HG02759 (cell line): ENCODE results near the gene PXK.
"Not testable (repeated sequence)": the region's sequence is repeated elsewhere in the genome, so short reads cannot be mapped to it uniquely, and the experiment has no call there.

Experiments
- ATAC-seq: cut with Tn5 transposase; IDR thresholded peaks from one replicate; pipeline ENCODE4 v1.9.1; 2021; ENCODE audit warnings: mild to moderate bottlenecking, moderate library complexity; ENCODE audit not compliant: unreplicated experiment

PXK gene

DNA sequence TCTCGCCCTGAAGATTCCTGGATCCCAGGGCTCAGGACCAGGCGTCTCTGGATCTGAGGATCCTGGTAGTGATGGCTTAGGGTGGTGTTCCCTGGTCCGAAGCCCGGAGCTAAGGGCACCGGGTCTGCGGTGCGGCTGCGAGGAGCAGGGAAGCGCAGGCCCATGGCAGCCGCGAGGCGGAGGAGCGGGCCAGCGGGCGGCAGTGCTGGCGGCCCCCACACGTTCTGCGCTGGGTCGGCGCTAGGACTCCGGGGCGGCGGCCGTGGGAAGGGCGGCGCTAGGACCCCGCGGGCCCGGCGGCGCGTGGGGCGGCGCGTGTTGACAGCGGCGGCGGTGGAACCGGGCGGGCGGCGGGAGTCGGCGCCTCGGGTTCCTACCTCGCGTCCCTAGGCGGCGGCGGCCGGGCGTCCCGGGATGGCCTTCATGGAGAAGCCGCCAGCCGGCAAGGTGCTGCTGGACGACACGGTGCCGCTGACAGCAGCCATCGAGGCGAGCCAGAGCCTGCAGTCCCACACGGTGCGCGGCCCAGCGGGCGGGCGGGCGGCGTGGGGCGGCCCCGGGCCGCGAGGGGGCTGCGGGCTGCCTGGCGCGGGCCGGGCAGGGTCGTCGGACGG is at the start of gene PXK:
PXK (plus strand) TSS at position 318 of the 614 bp plus-strand sequence; CDS start at position 415, 97 bp downstream.
- peak; percentile 94 for ATAC-seq

DNA sequence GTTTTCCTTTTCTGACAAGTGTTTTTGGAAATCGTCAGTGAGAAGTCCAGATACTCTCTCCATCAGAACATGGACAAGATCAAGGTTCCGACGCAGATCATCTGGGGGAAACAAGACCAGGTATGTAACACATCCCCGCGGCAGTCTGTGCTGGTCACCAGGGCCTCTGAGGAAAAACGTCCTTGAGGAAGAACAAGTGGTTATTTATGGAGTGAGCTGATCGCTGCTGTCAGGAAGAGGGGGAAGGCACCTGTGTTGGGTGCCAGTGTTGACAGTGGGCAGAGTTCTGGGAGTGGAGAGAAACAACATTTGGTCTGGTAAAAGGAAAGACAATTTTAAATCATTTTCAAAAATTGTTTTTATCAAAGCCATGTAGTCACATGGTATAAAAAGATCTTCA is 47.4 kb upstream of the PXK start:
- ATAC-seq, result no peak

DNA sequence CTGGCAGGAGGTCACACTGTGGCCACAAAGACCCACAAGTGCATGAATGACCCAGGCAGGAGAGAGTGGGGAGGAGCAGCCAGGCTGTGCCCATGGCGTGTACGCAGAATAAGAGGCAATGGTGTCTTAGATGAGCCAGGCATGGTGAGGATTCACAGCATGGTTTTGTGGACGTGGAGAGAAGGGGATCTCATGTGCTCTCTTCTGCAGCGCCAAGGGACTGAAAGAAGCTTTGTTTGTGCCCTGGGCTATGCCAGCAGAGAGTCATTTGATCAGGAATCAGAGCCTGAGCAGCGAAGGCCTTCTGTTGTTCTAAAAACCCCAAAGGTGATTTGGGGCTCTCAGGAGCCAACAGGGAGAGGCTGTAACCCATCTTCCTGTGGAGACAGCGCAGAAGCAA is 45.3 kb upstream of the PXK start:
- no peak for ATAC-seq

DNA sequence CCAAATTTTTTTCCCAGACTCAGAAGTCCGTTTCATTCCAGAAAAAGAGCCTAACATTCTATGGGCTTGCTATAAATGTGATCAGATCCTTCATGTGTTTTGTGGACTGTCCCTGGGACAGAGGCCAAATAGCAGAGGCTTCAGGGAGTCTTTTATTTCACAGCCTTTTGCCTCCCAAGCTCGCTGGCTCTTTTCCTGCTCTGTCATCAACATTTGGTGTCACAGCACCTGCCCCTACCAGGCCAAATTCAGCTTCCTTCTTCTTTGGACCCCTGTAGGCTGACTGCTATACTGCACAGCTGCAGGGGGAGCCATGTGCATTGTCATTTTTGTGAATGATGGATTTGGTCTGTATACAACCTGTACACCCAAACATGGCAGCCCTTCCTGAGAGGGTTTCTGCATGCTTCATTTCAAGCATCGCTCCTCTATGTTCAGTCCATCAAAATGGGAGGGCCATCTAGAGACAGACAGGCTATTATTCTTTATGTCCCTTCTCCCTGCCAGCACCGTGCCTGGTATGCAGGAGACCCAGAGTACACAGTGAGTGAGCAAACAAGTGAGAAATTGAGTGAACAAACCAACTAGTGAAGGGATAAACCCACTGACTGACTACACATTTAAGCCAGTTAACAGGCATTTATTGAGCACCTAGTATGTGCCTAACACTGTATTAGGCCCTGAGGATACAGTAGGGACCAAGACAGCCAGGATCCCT is 44.5 kb upstream of the PXK start:
- no peak for ATAC-seq

DNA sequence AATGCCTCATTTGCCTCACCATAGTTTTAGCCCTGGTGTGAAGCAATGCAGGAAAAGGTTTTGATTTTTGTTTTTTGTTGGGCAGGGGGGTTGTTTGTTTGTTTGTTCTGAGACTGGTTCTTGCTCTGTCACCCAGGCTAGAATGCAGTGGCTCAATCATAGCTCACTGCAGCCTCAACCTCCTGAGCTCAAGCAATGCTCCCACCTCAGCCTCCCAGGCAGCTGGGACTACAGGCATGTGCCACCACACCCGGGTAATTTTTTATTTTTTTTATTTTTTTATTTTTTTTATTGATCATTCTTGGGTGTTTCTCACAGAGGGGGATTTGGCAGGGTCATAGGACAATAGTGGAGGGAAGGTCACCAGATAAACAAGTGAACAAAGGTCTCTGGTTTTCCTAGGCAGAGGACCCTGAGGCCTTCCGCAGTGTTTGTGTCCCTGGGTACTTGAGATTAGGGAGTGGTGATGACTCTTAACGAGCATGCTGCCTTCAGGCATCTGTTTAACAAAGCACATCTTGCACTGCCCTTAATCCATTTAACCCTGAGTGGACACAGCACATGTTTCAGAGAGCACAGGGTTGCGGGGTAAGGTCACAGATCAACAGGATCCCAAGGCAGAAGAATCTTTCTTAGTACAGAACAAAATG is 43.6 kb upstream of the PXK start:
- ATAC-seq, result not testable (repeated sequence)

DNA sequence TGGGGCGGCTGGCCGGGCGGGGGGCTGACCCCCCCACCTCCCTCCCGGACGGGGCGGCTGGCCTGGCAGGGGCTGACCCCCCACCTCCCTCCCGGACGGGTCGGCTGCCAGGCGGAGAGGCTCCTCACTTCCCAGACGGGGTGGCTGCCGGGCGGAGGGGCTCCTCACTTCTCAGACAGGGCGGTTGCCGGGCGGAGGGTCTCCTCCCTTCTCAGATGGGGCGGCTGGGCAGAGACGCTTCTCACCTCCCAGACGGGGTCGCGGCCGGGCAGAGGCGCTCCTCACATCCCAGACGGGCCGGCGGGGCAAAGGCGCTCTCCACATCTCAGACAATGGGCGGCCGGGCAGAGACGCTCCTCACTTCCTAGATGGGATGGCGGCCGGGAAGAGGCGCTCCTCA is 42.2 kb upstream of the PXK start:
- not testable (repeated sequence) for ATAC-seq

DNA sequence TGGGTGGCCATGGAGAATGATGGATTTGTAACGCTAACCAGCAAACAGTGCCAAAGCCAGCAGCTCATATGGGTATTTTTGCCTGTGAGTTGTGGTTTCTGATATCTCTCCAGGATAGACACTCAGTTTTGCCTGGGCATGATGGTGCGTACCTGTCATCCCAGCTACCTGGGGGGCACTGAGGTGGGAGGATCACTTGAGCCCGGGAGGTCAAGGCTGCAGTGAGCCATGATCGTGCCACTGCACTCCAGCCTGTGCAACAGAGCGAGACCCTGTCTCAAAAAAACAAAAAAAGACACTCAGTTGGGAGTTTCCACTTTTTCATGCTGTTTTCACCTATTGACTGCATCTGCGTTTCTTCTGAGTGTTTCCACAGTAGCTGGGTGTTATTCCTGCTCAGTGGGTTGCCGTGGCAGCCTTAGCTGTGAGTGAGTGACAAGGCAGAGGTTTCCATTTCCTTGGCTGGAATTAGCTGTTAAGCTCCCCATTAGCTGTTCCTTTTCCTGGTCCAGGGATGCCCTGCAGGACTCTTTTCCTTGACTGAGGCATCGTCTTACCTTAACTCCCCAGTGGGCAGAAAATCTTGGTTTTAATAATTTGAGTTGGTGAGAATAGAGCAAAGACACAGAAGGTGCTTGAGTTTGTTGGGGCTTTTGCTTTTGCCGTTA is 40.9 kb upstream of the PXK start:
- no peak for ATAC-seq

DNA sequence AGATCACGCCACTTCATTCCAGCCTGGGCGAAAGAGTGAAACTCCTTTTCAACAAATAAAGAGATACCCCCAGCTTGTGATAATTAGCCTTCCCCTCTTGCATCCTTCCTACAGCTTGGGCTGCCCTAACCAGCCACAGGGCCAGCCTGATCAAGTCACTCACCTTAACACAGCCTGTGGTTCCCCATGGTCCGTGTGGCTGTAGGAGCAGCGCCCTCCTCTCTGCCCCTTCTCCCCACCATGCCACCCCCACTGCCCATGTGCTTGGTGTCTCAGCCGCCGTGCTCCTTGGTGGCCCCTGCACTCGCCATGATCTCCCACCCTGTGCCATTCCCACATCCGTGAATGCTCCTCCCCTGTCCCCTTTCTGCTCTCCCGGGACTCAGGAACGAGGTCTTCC is 39.8 kb upstream of the PXK start:
- no peak for ATAC-seq

DNA sequence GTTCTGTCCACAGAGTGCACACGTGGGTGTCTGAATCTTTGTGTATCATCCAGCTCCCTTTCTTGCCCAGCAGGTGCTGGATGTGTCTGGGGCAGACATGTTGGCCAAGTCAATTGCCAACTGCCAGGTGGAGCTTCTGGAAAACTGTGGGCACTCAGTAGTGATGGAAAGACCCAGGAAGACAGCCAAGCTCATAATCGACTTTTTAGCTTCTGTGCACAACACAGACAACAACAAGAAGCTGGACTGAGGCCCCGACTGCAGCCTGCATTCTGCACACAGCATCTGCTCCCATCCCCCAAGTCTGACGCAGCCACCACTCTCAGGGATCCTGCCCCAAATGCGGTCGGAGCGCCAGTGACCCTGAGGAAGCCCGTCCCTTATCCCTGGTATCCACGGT is 39.2 kb upstream of the PXK start:
- no peak for ATAC-seq

DNA sequence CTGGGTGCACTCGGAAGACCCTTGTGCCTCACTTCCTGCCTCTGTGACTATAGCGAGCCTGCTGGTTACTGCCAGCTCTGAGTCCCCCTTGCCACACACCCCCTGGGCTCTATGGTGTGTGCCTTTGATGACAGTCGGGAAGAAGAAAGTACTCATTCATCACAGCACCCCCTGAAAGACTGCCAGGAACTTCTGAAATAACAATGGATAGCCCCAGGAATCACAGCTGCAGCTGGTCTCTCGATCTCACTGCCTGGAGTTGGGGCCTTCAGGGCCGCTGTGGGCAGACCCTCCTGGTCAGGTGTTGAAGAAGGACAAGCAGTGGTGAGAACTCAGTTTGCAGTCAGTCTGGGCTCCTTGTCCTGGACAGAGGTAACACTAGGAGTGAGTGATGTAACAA is 36.4 kb upstream of the PXK start:
- ATAC-seq, result no peak

DNA sequence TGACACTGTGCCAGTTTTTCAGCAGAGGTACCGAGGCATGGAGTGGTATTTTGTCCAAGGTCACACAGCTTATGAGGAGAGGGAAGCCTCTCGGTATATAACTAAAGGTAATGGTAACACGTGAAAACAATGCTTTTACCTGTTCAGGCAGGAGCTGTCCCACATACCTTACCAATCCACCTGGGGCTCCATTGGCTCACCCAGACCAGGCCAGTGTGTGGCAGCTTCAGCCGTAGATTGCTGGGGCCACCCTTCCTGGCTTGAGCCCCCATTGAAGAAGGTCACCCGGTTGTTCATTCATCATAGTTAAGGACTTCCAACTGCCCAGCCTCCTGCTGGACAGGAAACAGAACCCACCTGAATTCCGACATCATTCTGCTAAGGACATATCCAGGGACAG is 35.8 kb upstream of the PXK start:
- no peak for ATAC-seq

DNA sequence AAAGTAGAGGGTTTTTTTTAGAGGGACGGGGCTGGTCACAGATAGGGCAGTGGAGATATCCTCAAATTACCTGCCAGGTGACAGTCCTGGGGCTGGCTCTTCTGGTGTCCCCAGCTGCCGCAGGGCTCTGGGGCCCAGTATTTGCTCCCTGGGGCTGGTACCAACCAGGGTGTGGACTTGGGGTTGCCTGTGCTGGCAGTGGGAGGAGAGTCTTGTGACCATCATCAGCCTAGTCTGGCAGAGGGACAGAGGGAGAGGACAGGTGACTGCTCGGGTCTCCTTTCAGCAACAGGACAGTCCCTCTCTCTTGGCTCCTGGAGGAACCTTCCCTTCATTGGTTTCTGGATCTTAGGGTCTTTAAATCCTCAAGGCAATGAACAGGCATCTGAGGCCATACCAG is 34.5 kb upstream of the PXK start:
- no peak for ATAC-seq

DNA sequence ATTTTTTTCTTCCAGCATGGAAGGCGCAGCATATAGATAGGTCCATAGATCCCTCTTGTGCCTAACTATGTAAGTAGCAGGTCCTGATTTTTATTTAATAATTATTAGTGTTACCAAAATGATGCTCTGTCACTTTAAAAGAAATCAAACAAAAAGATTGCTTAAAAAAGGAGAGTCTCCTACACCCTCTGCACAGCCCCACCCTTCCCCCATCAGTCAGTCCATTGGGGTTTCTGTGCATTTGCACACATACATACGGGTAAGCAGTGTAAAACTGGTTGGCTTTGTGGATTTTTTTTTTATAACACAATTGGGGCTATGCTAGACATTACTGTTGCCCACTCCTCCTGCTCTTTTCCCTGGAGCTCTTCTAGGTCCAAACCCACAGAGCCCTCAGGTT is 33.6 kb upstream of the PXK start:
- no peak for ATAC-seq

DNA sequence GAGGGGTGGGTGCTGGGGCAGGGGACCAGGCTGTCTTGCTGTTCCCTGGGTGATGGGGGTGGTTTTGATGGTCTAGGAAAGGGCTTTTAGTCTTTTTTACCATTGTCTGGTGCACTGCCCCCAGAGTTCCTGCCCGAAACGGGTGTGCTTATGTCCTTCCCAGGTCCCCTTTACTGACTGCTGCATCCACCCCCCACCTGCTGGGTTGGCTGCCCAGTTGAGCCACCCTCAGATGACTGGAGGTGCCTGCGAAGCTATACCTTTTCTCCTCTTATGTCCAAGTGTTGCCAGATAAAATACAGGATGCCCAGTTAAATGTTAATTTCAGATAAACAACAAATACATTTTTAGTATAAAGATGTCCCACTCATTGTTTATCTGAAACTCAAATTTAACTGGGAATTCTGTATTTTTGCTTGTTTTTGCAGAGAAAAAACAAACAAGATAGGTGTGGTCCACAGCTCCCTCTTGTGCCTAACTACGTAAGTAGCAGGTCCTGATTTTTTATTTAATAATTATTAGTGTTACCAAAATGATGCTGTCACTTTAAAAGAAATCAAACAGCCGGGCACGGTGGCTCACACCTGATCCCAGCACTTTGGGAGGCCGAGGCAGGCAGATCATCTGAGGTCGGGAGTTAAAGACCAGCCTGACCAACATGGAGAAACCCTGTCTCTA is 32.7 kb upstream of the PXK start:
- ATAC-seq, result no peak

DNA sequence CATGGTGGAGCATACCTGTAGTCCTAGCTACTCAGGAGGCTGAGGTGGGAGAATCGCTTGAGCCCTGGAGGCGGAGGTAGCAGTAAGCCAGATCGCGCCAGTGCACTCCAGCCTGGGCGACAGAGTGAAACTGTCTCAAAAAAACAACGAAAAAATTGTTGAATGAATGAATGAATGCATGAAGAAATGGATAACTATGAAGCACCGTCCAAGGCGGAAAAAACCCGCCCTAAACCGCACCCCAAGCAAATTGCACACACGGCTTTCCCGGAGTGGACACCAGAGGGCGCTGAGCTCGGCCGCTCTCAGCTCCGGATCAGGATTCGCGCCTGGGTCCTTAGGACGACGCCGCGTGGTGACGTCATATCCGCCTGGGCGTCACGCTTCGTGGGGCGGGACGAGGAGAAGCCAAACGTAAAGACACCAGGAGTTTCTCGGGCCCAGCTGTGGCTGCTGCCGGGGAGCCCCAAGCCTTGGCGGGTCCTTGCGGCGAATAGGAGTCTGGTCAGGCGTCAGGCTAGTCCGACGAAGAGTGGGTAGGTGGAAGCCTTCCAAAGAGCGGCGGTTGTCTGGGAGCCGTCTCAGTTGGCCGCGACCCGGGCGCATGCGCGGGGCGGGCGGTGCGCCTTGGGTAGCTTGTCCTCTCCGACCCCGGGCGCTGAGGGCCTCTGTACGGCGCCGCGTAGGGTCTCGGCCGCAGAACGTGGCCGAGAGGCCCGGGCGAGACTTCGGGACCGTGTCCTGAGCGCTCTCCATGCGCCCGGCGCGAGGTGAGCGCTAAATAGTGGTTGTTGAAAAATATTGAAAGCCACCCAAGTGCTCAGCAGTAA is 26.6 kb upstream of the PXK start, which contains the start of the genes HTD2 and RPP14:
HTD2 (plus strand) TSS at position 639 of the 830 bp plus-strand sequence. CDS start 11,094 bp downstream, outside the sequence.
RPP14 (plus strand) TSS at position 364 of the 830 bp plus-strand sequence. CDS start 4,085 bp downstream, outside the sequence.
- ATAC-seq, result peak; percentile 91

DNA sequence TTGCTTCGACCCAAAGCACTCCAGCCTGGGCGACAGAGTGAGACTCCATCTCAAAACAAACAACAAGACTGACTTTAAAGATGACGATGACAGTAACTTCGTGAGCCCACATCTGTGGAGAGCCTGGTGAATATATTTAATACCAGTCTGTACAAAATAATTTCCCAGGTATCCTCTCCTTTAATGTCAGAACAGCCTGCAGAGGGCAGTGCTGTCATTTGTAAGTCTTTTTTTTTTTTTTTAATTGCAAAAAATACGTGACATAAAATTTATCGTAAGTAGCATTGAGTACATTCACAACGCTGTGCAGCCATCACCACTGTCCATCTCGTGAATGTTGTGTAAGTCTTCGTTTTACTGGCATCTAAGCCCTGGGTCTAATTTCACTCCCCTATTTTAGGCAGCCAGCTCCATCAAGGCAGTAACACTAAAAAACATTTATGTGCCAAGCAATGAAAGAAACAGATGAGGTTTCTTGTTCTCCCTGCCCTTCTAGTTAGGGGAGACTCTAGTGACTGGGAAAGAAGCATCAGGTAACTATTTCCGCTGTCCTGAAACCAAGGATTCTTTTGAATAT is 25.0 kb upstream of the PXK start:
- no peak for ATAC-seq

DNA sequence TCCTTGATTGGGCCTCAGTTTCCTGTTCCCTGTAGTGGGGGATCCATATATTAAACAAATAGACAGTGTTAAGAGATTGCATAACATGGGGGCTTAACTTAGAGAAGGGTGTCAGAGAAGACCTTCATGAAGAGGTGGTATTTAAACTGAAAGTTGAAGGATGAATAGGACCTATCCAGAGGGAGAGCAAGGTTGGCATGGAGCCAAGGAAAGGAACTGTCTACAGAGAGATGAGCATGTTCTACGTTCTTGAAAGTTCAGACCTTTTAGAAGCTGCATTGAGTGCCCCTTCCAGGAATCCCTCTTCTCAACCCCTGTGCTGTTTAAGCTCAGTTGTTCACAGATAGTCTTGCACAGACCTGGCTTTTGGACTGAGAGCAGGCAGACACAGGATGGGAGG is 24.0 kb upstream of the PXK start:
- ATAC-seq, result no peak

DNA sequence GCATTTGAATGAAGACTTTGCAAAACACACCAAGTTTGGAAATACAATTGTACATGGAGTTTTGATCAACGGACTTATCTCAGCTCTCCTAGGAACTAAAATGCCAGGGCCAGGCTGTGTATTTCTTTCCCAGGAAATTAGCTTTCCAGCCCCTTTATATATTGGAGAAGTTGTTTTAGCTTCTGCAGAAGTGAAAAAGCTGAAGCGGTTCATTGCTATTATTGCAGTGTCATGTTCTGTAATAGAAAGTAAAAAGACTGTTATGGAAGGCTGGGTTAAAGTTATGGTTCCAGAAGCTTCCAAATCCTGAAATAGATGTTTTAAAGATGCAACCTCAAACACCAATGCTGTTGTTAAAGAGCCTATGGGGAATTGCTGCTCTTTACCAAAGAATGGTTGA is 14.9 kb upstream of the PXK start:
- no peak for ATAC-seq

DNA sequence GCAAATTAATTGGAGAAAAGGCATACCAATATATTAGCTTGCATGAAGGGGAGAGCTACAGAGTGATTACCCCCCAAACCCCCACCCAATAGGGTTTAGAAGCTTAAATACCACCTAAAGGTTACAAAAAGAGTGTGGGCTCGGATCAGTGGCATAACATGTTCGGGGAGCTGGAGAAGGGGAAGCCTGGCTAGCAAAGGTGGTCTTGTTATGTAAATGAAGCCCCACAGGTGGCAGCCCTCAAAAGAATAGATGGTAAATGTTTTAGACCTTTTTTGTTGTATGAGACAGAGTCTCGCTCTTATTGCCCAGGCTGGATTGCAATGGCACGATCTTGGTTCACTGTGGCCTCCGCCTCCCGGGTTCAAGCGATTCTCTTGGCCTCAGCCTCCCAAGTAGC is 10.9 kb upstream of the PXK start:
- ATAC-seq, result no peak

DNA sequence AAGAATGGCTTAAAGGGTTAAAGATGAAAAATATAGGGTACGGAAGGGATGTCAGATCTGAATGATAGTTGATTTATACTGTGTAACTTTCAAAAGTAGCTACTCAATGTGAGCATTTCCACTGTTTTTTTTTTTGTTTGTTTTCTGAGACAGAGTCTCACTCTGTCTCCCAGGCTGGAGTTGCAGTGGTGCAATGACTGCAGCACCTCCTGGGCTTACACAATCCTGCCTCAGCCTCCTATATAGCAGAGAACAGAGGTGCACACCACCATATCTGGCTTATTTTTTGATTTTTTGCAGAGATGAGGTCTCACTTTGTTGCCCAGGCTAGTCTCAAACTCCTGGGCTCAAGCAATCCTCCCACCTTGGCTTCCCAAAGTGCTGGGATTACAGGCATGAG is 9.9 kb upstream of the PXK start:
- no peak for ATAC-seq
